ENCODE measurements around the gene JAK1.

- TF ChIP-seq CTCF (IDR thresholded peaks at IDR 0.05) (no peak), ZFX (IDR thresholded peaks at IDR 0.05; ENCODE audit: borderline replicate concordance) (no peak)
These were observed 35.8 kb upstream of the JAK1 start for GRCh38 chr1:65002156-65002507.

Data from 22Rv1 (cell line).